ENCODE results near the gene CDK15. TPM values are rescaled to one million over a fixed set of nuclear protein-coding genes. Genes with fewer than 3 reads are reported as not detected.
A peak's percentile ranks its signal among the peaks of the same experiment; 100 is the strongest.
"Not testable (repeated sequence)": the region's sequence is repeated elsewhere in the genome, so short reads cannot be mapped to it uniquely, and the experiment has no call there.

The CDK15 gene
- polyA plus RNA-seq, 1 experiment: 18.6 TPM

DNA sequence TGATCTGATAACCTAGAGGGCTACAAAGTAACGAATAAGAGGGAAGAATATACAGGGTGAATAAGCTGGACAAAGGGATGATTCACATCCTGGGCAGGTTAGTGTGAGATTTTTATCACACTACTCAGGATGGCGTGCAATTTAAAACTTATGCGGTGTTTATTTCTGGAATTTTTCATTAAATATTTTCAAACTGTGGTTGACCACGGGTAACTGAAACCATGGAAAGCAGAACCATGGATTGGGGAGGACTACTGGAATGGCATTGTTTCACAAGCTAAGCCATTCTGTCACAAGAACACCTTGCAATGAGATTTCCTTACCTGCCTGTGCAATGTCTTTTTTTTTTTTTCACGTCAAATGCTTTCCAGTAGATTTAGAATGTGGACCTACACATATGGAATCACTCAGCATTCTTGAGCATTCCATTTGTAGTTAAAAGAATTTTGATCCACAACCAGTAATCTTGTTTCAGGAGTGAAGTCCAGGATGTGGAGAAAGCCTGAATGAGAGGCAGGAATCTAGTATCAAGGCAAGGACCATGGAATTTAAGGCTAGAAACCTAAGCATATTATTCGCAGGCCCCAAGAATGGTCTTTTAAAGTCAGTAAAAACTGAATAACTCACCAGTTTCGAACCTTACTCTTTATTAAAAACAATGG lies 8.0 kb upstream of the CDK15 start:
- POLR2A ChIA-PET: interaction anchor here (0.6 to 1.7 kb wide), 11 partner anchors 8 to 337 kb away, joined by 3 to 12 read pairs (median 6); partner anchors contain the start of genes ALS2 and CDK15
- CTCF ChIA-PET: interaction anchor here (0.6 to 1.6 kb wide), 5 partner anchors 9 to 443 kb away, joined by 3 to 4 read pairs (median 3); no protein-coding TSS in a partner anchor
- Histone ChIP-seq H3K27ac (ENCODE audit: low read depth, low read length) (peak overlapping the region; percentile 96), H3K4me3 (ENCODE audit: low read depth, low read length) (no peak overlapping the region), H3K27me3 (ENCODE audit: control insufficient read depth, insufficient read depth, low read length) (no peaks in the 10 kb centered on the region), H3K9me3 (ENCODE audit: control insufficient read depth, insufficient read depth, low read length) (no peaks in the 10 kb centered on the region)
- TF ChIP-seq, protein P1, sequence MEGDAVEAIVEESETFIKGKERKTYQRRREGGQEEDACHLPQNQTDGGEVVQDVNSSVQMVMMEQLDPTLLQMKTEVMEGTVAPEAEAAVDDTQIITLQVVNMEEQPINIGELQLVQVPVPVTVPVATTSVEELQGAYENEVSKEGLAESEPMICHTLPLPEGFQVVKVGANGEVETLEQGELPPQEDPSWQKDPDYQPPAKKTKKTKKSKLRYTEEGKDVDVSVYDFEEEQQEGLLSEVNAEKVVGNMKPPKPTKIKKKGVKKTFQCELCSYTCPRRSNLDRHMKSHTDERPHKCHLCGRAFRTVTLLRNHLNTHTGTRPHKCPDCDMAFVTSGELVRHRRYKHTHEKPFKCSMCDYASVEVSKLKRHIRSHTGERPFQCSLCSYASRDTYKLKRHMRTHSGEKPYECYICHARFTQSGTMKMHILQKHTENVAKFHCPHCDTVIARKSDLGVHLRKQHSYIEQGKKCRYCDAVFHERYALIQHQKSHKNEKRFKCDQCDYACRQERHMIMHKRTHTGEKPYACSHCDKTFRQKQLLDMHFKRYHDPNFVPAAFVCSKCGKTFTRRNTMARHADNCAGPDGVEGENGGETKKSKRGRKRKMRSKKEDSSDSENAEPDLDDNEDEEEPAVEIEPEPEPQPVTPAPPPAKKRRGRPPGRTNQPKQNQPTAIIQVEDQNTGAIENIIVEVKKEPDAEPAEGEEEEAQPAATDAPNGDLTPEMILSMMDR (IDR thresholded peaks at IDR 0.05; ENCODE audit: low read depth, low read length): no peak
- peak; percentile 81 for DNase-seq (ENCODE audit: low read depth, low spot score)

DNA sequence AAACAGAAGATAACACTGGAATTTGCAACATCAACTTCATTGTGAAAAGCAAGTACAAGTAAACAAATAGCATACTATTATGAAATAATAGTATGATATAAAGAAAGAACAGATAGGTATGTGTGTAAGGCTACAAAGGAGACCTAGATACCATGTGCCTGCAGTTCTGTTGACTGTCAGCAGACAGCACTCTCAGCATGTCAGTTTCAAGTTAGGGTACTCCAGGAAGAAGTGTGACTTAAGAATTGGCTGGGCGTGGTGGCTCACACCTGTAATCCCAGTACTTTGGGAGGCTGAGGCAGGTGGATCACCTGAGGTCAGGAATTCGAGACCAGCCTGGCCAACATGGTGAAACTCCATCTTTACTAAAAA lies 7.4 kb upstream of the CDK15 start:
- H3K4me3 ChIP-seq (ENCODE audit: low read depth, low read length); H3K27me3 ChIP-seq (ENCODE audit: control insufficient read depth, insufficient read depth, low read length); DNase-seq (ENCODE audit: low read depth, low spot score); H3K9me3 ChIP-seq (ENCODE audit: control insufficient read depth, insufficient read depth, low read length): not testable (repeated sequence)
- H3K27ac ChIP-seq (ENCODE audit: low read depth, low read length): peak overlapping the region; percentile 69
- ChIA-PET CTCF (interaction anchor here (1.2 to 1.6 kb wide), 3 partner anchors 25 to 380 kb away, joined by 3 to 4 read pairs (median 3); no protein-coding TSS in a partner anchor), POLR2A (interaction anchor here (0.7 to 1.7 kb wide), 8 partner anchors 8 to 337 kb away, joined by 3 to 12 read pairs (median 6); partner anchors contain the start of genes ALS2 and CDK15)
- TF ChIP-seq, protein P1 (IDR thresholded peaks at IDR 0.05; ENCODE audit: low read depth, low read length): peak; percentile 65

DNA sequence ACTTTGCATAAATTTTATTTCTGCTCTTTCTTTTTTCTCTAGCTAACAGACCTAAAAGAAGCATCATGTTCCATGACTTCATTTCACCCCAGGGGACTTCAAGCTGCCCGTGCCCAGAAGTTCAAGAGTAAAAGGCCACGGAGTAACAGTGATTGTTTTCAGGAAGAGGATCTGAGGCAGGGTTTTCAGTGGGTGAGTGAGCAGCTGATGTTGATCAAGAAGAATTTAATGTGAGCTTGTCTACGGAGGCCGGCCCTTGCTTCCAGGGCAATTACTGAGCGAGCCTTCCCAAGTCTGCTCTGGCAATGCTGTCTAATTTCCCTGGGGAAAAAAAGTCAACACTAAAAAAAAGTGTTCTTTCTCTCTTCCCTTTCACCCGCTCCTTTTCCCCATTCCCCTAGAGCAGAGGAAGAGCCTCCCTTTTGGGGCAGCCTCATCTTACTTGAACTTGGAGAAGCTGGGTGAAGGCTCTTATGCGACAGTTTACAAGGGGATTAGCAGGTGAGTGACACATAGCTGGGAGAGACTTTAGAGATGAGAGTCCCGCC lies 1.2 kb downstream of the CDK15 start:
- H3K4me3 ChIP-seq (ENCODE audit: low read depth, low read length): peak overlapping the region; percentile 51
- TF ChIP-seq, protein P1 (IDR thresholded peaks at IDR 0.05; ENCODE audit: low read depth, low read length): no peak
- DNase-seq (ENCODE audit: low read depth, low spot score): no peak
- peak overlapping the region; percentile 40 for H3K27ac ChIP-seq (ENCODE audit: low read depth, low read length)
- ChIA-PET POLR2A (interaction anchor here (0.6 to 1.8 kb wide), 5 partner anchors 10 to 79 kb away, joined by 3 to 8 read pairs (median 6); no protein-coding TSS in a partner anchor), CTCF (interaction anchor here (0.7 to 1.0 kb wide), 4 partner anchors 10 to 228 kb away, joined by 3 to 9 read pairs (median 4); no protein-coding TSS in a partner anchor)
- H3K27me3 ChIP-seq (ENCODE audit: control insufficient read depth, insufficient read depth, low read length): no peaks in the 10 kb centered on the region
- no peaks in the 10 kb centered on the region for H3K9me3 ChIP-seq (ENCODE audit: control insufficient read depth, insufficient read depth, low read length)

DNA sequence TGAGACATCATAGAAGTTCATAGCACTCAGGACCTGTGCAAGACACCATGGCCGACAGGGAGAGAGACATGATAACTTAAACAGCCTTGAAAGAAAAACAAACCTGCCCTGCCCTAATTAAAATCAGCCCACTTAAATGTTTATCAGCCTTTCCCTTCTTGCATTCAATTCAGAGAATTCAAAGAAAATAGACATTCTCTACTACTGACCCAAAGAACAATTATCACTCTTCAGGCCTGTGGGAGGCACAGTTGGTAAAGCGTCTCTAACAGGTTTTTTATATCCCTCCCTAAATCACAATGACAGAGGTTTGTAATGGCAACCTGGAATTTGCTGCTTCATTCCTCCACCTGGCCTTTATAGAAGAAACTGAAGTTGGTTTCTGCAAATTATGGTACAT lies 1.7 kb downstream of the CDK15 start:
- TF ChIP-seq, protein P1 (IDR thresholded peaks at IDR 0.05; ENCODE audit: low read depth, low read length): no peak
- H3K27me3 ChIP-seq (ENCODE audit: control insufficient read depth, insufficient read depth, low read length): no peaks in the 10 kb centered on the region
- H3K27ac ChIP-seq (ENCODE audit: low read depth, low read length): peak overlapping the region; percentile 40
- ChIA-PET POLR2A (interaction anchor here (1.1 to 1.5 kb wide), 2 partner anchors 39 to 46 kb away, joined by 3 to 6 read pairs; no protein-coding TSS in a partner anchor), CTCF (interaction anchor here (0.7 to 1.0 kb wide), 3 partner anchors 10 to 227 kb away, joined by 3 to 9 read pairs (median 4); no protein-coding TSS in a partner anchor)
- no peaks in the 10 kb centered on the region for H3K9me3 ChIP-seq (ENCODE audit: control insufficient read depth, insufficient read depth, low read length)
- peak overlapping the region; percentile 51 for H3K4me3 ChIP-seq (ENCODE audit: low read depth, low read length)
- DNase-seq (ENCODE audit: low read depth, low spot score): no peak

DNA sequence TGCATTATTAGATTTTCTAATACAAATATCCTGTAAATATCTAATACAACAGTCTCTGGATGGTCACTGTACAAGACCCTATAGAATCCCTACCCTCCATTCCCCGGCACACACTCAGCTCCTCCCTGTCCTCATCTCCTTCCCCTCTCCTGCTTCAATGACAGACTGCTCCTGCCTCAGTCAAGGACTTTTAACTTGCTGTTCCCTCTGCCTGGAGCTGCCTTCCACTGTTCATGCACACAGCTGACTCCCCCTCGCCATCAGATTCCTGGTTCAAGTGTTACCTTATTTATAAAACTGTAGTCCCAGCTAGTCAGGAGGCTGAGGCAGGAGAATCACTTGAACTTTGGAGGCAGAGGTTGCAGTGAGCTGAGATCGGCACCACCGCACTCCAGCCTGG lies 3.3 kb downstream of the CDK15 start:
- Histone ChIP-seq H3K27me3 (ENCODE audit: control insufficient read depth, insufficient read depth, low read length) (no peaks in the 10 kb centered on the region), H3K9me3 (ENCODE audit: control insufficient read depth, insufficient read depth, low read length) (no peaks in the 10 kb centered on the region), H3K27ac (ENCODE audit: low read depth, low read length) (no peak overlapping the region), H3K4me3 (ENCODE audit: low read depth, low read length) (no peak overlapping the region)
- POLR2A ChIA-PET: no interaction called here
- TF ChIP-seq, protein P1 (IDR thresholded peaks at IDR 0.05; ENCODE audit: low read depth, low read length): no peak
- no peak for DNase-seq (ENCODE audit: low read depth, low spot score)
- CTCF ChIA-PET: interaction anchor here (1.1 kb wide), 1 partner anchor 50 kb away, joined by 3 read pairs; no protein-coding TSS in a partner anchor

DNA sequence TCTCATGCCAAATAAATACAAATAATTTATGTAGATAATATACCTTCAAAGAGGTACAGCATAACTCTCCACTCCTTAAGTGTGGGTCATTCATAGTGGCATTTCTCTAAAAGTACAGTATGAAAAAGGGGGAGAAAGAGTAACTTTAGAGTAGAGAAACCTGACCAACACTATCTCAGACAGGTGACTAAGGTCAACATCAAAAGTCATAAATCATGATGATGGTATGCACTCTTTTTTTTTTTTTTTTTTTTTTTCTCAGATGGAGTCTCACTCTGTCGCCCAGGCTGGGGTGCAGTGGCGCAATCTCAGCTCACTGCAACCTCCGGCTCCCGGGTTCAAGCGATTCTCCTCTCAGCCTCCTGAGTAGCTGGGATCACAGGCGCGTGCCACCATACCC lies 4.3 kb downstream of the CDK15 start:
- POLR2A ChIA-PET; CTCF ChIA-PET; H3K9me3 ChIP-seq (ENCODE audit: control insufficient read depth, insufficient read depth, low read length); H3K4me3 ChIP-seq (ENCODE audit: low read depth, low read length); DNase-seq (ENCODE audit: low read depth, low spot score); H3K27me3 ChIP-seq (ENCODE audit: control insufficient read depth, insufficient read depth, low read length); H3K27ac ChIP-seq (ENCODE audit: low read depth, low read length): not testable (repeated sequence)
